ENCODE results near the gene LAMA5.

Gene LAMA5

GRCh38 chr20:62406635-62407176 is 39.6 kb upstream of the LAMA5 start:
- no peak for TF ChIP-seq CTCF (IDR thresholded peaks at IDR 0.05; ENCODE audit: extremely low read depth, missing control alignments)
- no peak for DNase-seq (ENCODE audit: low spot score)

GRCh38 chr20:62405981-62406513 is 38.9 kb upstream of the LAMA5 start:
- TF ChIP-seq CTCF (IDR thresholded peaks at IDR 0.05; ENCODE audit: extremely low read depth, missing control alignments), result no peak
- no peak for DNase-seq (ENCODE audit: low spot score)

- TF ChIP-seq CTCF (IDR thresholded peaks at IDR 0.05; ENCODE audit: extremely low read depth, missing control alignments), result no peak
- no peak for DNase-seq (ENCODE audit: low spot score)
These were observed 38.2 kb upstream of the LAMA5 start for GRCh38 chr20:62405108-62405980.

GRCh38 chr20:62404761-62405107 is 37.6 kb upstream of the LAMA5 start:
- no peak for TF ChIP-seq CTCF (IDR thresholded peaks at IDR 0.05; ENCODE audit: extremely low read depth, missing control alignments)
- DNase-seq (ENCODE audit: low spot score), result no peak

GRCh38 chr20:62404112-62404665 is 37.1 kb upstream of the LAMA5 start:
- DNase-seq (ENCODE audit: low spot score), result no peak
- no peak for TF ChIP-seq CTCF (IDR thresholded peaks at IDR 0.05; ENCODE audit: extremely low read depth, missing control alignments)

- no peak for DNase-seq (ENCODE audit: low spot score)
- no peak for TF ChIP-seq CTCF (IDR thresholded peaks at IDR 0.05; ENCODE audit: extremely low read depth, missing control alignments)
These were observed 36.2 kb upstream of the LAMA5 start for GRCh38 chr20:62403331-62403730.

Measured in GM20000 (cell line).